ENCODE measurements around the gene RAB3C. TPM values are rescaled to one million over a fixed set of nuclear protein-coding genes. Genes with fewer than 3 reads are reported as not detected.
A peak's percentile ranks its signal among the peaks of the same experiment; 100 is the strongest.
"Not testable (repeated sequence)": the region's sequence is repeated elsewhere in the genome, so short reads cannot be mapped to it uniquely, and the experiment has no call there.

RAB3C gene, protein sequence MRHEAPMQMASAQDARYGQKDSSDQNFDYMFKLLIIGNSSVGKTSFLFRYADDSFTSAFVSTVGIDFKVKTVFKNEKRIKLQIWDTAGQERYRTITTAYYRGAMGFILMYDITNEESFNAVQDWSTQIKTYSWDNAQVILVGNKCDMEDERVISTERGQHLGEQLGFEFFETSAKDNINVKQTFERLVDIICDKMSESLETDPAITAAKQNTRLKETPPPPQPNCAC
- not detected in 2 replicates for total RNA-seq

DNA sequence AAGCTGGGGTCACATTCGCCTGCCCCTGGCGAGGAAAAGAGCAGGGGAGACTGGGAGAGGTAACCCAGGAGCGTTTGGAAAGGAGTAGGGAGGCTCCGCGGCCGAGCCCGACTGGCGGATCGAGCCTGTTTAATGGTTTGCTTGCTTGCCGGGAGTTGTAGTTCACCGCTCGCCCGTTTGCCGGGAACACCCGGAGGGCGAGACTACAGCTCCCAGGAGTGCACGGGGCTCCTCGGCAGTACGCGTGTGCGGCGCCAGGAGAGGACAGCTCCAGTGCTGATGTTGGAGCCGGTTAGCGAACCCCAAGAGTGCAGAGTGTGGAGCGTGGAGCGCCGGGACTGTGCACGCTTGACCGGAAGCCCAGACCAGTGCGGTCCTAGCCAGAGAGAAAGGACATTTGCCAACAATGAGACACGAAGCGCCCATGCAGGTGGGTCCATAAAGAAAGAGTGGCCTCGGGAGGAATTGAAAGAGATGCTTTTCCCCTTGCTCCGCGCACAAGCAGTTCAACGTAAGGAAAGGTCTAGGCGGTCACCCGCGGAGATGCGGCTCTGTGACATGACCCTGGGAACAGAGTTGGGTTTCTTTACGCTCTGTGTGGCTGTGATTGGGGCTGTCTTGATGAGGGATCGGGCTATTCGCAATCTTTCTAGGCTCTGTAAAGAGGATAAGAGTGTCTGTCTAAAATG, at the start of gene RAB3C:
Gene RAB3C (plus strand): TSS at position 273 of the 689 bp plus-strand sequence. CDS start 134 bp downstream, at position 407.
- Histone ChIP-seq H3K4me3 (ENCODE audit: low read depth, low read length) (peak within 1 kb of the TSS; percentile 47), H3K27me3 (ENCODE audit: control insufficient read depth, insufficient read depth, low read length) (peaks cover 3% of the 10 kb centered on the region), H3K36me3 (ENCODE audit: control insufficient read depth, insufficient read depth, low read length) (no peaks in the 10 kb centered on the region)
- no peak for TF ChIP-seq CTCF (IDR thresholded peaks at IDR 0.05; ENCODE audit: insufficient read depth, low read length, severe bottlenecking)
- FAIRE-seq (peak; percentile 36), DNase-seq (ENCODE audit: low read depth) (peak; percentile 92)

- FAIRE-seq; DNase-seq (ENCODE audit: low read depth); H3K4me3 ChIP-seq (ENCODE audit: low read depth, low read length); H3K27me3 ChIP-seq (ENCODE audit: control insufficient read depth, insufficient read depth, low read length); H3K36me3 ChIP-seq (ENCODE audit: control insufficient read depth, insufficient read depth, low read length): not testable (repeated sequence)
Measured at GRCh38 chr5:58541935-58542334, 40.9 kb upstream of the RAB3C start.

DNA sequence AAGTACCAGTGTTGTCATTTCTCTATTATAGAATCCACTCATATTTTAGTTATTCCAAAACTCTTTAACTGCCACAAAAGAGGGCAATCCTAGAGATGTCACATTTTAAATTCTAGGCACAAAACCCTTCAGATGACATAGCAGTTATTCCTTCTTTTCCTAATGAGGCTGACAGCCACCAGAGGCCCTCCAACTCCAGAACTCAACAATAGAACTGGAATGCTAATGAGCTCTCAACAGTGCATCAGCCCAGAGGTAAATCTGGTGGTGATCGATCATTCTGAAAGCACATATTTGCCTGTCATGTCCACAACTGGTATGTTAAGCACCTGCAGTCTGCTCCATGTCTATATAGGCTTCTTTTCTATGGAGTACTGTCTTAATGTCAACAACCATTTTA, 40.2 kb upstream of the RAB3C start:
- no peak for DNase-seq (ENCODE audit: low read depth)
- TF ChIP-seq CTCF (IDR thresholded peaks at IDR 0.05; ENCODE audit: insufficient read depth, low read length, severe bottlenecking) = no peak
- FAIRE-seq = no peak
- Histone ChIP-seq H3K27me3 (ENCODE audit: control insufficient read depth, insufficient read depth, low read length) (no peaks in the 10 kb centered on the region), H3K4me3 (ENCODE audit: low read depth, low read length) (no peak overlapping the region), H3K36me3 (ENCODE audit: control insufficient read depth, insufficient read depth, low read length) (no peaks in the 10 kb centered on the region)

GRCh38 chr5:58543723-58544122, 39.2 kb upstream of the RAB3C start:
- Histone ChIP-seq H3K4me3 (ENCODE audit: low read depth, low read length) (no peak overlapping the region), H3K27me3 (ENCODE audit: control insufficient read depth, insufficient read depth, low read length) (no peaks in the 10 kb centered on the region), H3K36me3 (ENCODE audit: control insufficient read depth, insufficient read depth, low read length) (no peaks in the 10 kb centered on the region)
- DNase-seq (ENCODE audit: low read depth) (peak; percentile 80), FAIRE-seq (no peak)
- TF ChIP-seq CTCF (IDR thresholded peaks at IDR 0.05; ENCODE audit: insufficient read depth, low read length, severe bottlenecking) = no peak

DNA sequence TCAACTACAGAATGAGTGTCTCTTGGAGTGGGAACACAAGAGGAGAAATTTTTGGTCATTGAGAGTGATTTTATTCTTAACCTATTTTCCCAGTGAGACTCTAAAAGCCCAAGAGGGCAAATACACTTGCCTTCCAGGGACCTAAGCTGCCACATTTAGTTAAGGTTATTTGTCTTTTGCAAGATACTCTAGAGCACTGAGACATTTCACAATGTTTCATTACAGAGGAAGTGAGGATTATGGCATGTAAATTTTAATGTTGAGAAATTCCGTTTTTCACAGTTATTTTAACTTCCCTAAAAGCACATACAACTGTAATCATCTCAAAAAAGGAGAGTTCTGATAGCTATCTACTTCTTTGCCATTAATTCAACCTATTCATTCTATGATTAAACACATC, 38.7 kb upstream of the RAB3C start:
- DNase-seq (ENCODE audit: low read depth) (peak; percentile 9), FAIRE-seq (no peak)
- TF ChIP-seq CTCF (IDR thresholded peaks at IDR 0.05; ENCODE audit: insufficient read depth, low read length, severe bottlenecking) = no peak
- Histone ChIP-seq H3K4me3 (ENCODE audit: low read depth, low read length) (no peak overlapping the region), H3K27me3 (ENCODE audit: control insufficient read depth, insufficient read depth, low read length) (no peaks in the 10 kb centered on the region), H3K36me3 (ENCODE audit: control insufficient read depth, insufficient read depth, low read length) (no peaks in the 10 kb centered on the region)

GRCh38 chr5:58544926-58545325, 37.9 kb upstream of the RAB3C start:
- no peak for DNase-seq (ENCODE audit: low read depth)
- FAIRE-seq = no peak
- TF ChIP-seq CTCF (IDR thresholded peaks at IDR 0.05; ENCODE audit: insufficient read depth, low read length, severe bottlenecking) = no peak
- Histone ChIP-seq H3K27me3 (ENCODE audit: control insufficient read depth, insufficient read depth, low read length) (no peaks in the 10 kb centered on the region), H3K4me3 (ENCODE audit: low read depth, low read length) (no peak overlapping the region), H3K36me3 (ENCODE audit: control insufficient read depth, insufficient read depth, low read length) (no peaks in the 10 kb centered on the region)
